HG02840 (cell line): ENCODE data around the gene CORO7.

Experiments used
- ATAC-seq: cut with Tn5 transposase; IDR thresholded peaks from one replicate; pipeline ENCODE4 v1.9.1; 2021; ENCODE audit warnings: mild to moderate bottlenecking, moderate library complexity, moderate number of reproducible peaks; ENCODE audit not compliant: unreplicated experiment, low FRiP score

CORO7 gene

GRCh38 chr16:4314532-4315185 is 101.7 kb downstream of the CORO7 start:
- no peak for ATAC-seq

DNA sequence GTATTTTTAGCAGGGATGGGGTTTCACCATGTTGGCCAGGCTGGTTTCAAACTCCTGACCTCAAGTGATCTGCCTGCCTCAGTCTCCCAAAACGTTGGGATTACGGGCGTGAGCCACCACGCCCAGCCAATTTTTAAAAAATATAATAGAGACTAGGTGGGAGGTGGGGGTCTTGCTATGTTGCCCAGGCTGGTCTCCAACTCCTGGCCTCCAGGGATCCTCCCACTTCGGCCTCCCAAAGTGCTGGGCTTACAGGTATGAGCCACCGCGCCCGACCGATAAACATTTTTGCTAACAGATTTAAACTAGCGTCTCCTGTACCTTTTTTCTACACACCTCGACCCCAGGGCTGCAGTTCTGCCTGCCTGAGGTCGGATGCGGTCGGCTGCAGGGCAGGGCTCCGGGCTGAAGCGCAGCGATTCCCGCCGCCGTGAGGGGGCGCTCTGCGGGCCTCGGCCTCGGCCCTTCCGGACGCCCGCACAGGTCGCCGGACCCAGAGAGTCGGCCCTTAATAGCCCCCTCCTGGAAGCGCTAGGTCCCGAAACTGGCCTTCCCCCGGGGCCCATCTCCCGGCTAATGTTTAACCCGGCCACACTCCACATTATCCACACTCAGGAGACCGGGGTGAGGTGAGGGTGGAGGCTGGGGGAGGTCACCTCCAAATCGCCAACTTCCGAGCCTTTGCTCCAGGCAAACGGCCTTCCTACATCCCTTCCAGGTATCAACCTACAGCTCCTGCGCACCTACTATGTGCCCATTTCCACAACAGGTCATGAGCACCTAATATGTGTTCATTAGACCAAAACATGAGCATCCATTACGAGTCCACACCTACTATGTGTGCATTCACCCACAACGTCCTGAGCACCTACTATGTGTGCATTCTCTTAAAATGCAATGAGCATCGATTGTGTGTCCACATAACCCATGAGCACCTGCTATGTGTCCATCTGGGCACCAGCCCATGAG is 102.5 kb downstream of the CORO7 start:
- ATAC-seq, result no peak

DNA sequence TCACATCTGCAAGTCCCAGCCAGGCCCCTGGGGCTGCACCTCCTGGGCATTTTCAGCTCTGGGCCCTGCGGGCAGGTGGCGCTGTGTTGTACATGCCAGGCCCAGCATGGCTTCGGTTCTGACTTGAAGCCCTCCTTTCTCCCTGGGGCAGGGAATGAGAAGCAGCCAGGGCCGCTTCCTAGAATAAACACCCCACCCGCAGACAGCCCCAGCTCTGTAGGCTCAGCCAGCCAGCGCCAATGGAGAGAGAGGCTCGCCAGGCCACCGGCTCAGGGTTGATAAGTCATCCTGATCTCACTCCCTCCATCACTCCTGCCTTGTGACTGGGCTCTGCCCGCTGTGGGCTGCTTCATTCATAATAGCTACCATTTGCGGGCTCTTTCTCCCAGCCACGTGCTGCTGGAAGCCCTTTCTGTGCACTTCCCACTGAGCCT is 106.5 kb downstream of the CORO7 start:
- ATAC-seq, result no peak

GRCh38 chr16:4309102-4309832 is 107.1 kb downstream of the CORO7 start:
- ATAC-seq, result no peak

DNA sequence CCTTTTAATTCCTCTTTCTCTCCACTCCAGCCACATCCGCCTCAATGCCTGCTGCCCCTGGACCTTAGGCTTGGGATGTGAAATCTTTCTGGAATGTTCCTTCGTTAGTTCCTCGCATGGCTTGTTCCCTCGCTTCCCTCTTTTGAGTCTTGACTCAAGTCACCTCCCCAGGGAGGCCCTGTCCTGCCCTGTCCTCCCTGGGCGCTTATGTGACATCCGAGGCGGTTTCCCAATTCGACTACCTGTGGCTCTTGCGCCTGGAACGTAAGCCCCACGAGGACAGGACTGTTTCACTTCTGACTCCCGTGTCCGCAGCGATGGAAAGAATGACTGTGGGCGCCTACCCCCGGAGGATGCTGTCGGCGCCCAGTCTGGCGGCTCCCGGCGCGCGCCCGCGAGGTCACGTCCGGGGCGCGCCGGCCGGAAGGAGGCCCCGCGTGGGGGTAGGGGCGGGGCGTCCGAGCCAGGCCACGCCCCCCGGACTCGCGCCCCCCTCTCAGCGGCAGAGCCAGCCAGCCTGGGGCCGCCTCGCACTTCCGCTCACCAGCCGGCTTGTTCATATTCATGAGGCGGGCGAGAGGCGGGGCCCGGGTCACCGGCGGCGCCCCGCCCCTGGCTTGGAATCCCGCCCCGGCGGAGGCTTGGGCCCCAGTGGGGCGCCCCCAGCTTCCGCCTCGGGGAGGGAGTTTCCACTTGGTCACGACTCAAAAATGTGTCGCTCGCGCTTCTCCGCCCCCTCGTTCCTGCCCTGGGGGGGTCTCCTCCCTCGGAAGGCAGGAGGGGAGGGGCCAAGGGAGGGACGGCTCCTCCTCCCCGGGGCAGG is 109.0 kb downstream of the CORO7 start:
- ATAC-seq, result peak; percentile 88

DNA sequence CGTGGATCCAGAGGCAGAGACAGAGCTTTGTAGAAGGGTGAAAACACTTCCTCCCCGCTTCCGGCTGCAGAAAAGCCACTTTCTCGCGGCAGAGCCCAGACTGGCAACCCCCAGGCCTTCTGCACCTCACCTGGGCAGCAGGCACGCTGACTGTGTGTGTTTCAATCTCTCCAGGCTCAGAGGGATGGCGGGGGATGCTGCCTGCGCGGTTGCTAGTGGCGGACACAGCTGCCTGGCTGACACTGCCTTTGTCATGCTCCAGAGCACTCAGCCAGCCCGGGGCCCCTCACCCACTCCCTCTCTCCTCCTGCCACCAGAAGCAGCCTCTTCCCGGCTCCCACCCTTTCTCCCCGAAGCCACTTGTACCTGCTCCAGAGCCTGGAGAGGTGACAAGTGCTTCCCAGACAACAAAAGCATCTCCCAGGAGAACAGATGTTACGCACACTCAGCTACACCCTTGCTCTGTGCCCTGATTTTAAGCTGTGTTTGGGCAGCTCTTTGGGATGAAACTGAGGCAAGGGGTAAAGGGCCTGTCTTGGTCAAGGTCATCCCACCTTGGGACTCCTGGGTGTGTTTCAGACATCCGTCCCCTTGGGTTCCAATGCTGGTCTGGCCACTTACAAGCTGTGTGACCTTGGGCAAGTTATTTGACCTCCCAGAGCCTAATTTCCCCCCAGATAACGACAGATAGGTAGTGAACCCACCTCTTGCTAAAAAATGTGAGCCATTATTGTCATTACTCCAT is 109.8 kb downstream of the CORO7 start:
- no peak for ATAC-seq
